ENCODE data around the gene MCOLN2. TPM values are rescaled to one million over a fixed set of nuclear protein-coding genes. Genes with fewer than 3 reads are reported as not detected.

The MCOLN2 gene
- total RNA-seq, 1 experiment from 2014 or later, result 22.5 TPM

DNA sequence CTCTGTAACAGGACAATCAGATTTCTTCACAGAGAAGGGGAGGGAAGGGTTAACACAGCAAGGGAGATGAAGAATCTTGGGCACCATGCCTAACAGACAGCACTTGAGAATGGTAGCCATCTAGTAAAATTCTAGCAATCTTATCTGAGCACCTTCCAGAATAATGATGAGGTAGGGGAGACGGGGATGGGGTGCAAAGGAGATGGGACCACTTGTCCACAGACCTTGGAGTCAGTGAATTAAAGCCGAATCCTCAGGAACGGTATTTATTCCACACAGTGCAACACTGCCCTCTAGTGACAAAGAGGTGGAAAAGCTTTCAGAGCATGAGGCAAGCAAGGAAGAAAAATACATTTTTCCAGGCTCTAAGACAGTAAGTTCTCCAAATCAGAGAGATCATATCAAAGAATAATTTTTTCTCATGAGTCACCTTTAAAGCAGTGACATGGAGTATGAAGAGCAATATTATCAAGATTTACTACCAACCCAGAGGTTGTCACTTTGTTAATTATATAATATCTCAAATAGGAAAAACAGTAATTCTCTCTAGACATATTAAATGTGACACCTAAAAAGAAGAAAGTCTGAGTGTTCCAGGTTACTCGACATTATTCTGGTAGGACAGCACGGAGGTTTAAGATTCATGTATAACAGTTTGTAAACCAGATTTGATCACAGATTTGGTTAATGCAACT is 60.6 kb downstream of the MCOLN2 start:
- CTCF ChIA-PET, result interaction anchor here (0.6 to 2.1 kb wide), 4 partner anchors 9 to 262 kb away, joined by 3 to 9 read pairs (median 7); no protein-coding TSS in a partner anchor
- Histone ChIP-seq H3K4me3 (ENCODE audit: low read depth in 2 of 2, low read length in 2 of 2) (no peak overlapping the region), H3K36me3 (ENCODE audit: control insufficient read depth, insufficient read depth, low read length) (no peaks in the 10 kb centered on the region), H3K27ac (ENCODE audit: low read length) (no peak overlapping the region), H3K9me3 (ENCODE audit: control insufficient read depth, insufficient read depth, low read depth, low read length) (no peaks in the 10 kb centered on the region), H3K27me3 (ENCODE audit: control insufficient read depth, insufficient read depth, low read length) (no peaks in the 10 kb centered on the region), H3K4me1 (ENCODE audit: control insufficient read depth, insufficient read depth, low read length) (no peaks in the 10 kb centered on the region)
- DNase-seq (ENCODE audit: low read depth, low spot score) (peak; percentile 64), ATAC-seq (peak; percentile 80)
- POLR2A ChIA-PET, result no interaction called here
- TF ChIP-seq, protein P1, sequence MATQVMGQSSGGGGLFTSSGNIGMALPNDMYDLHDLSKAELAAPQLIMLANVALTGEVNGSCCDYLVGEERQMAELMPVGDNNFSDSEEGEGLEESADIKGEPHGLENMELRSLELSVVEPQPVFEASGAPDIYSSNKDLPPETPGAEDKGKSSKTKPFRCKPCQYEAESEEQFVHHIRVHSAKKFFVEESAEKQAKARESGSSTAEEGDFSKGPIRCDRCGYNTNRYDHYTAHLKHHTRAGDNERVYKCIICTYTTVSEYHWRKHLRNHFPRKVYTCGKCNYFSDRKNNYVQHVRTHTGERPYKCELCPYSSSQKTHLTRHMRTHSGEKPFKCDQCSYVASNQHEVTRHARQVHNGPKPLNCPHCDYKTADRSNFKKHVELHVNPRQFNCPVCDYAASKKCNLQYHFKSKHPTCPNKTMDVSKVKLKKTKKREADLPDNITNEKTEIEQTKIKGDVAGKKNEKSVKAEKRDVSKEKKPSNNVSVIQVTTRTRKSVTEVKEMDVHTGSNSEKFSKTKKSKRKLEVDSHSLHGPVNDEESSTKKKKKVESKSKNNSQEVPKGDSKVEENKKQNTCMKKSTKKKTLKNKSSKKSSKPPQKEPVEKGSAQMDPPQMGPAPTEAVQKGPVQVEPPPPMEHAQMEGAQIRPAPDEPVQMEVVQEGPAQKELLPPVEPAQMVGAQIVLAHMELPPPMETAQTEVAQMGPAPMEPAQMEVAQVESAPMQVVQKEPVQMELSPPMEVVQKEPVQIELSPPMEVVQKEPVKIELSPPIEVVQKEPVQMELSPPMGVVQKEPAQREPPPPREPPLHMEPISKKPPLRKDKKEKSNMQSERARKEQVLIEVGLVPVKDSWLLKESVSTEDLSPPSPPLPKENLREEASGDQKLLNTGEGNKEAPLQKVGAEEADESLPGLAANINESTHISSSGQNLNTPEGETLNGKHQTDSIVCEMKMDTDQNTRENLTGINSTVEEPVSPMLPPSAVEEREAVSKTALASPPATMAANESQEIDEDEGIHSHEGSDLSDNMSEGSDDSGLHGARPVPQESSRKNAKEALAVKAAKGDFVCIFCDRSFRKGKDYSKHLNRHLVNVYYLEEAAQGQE (IDR thresholded peaks at IDR 0.05; ENCODE audit: insufficient read depth in 1 of 2, low read depth in 2 of 2, low read length in 1 of 2), result no peak
- TF ChIP-seq, protein P2, sequence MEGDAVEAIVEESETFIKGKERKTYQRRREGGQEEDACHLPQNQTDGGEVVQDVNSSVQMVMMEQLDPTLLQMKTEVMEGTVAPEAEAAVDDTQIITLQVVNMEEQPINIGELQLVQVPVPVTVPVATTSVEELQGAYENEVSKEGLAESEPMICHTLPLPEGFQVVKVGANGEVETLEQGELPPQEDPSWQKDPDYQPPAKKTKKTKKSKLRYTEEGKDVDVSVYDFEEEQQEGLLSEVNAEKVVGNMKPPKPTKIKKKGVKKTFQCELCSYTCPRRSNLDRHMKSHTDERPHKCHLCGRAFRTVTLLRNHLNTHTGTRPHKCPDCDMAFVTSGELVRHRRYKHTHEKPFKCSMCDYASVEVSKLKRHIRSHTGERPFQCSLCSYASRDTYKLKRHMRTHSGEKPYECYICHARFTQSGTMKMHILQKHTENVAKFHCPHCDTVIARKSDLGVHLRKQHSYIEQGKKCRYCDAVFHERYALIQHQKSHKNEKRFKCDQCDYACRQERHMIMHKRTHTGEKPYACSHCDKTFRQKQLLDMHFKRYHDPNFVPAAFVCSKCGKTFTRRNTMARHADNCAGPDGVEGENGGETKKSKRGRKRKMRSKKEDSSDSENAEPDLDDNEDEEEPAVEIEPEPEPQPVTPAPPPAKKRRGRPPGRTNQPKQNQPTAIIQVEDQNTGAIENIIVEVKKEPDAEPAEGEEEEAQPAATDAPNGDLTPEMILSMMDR (IDR thresholded peaks at IDR 0.05), result peak; percentile 99
- BruUV-seq (replicated peaks), result no TSS peak
- intact Hi-C loops (cut with micrococcal nuclease; ENCODE audit: unreplicated experiment) (loop anchor here (1.0 to 10.0 kb wide), 4 partner anchors 61 to 311 kb away; no protein-coding TSS in a partner anchor), in situ Hi-C loops (cut with HindIII; ENCODE audit: low pct_unique_long_range_greater_than_20kb, low sequenced_read_pairs) (no loop called here)

DNA sequence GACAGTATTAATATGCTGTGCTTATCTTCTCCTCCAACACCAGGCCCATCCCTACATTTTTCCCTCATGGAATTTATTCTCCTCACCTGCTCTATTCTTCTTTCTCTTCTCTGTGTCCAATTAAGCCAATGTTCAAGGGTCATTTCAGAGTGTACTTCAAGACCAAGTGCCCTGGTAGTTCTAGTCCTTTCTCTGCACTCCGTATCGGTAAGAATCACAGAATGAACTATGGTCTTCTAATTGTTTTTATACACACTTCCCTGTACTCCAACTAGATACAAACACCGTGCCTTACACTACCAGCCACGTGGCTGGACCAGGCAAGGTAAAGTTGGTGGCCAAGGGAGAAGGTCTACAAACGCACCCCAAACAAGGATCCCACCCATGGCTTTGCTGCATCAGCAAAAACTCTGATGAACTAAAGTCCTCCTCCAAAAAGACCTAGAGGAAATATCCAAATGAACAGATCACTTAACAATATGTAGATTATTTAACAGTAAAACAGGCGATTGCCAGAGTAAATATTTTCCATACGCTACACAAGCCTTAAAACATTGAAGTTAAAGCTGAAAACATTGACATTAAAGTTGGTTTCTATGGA is 63.8 kb downstream of the MCOLN2 start:
- no peaks in the 10 kb centered on the region for H3K4me1 ChIP-seq (ENCODE audit: control insufficient read depth, insufficient read depth, low read length)
- no peaks in the 10 kb centered on the region for H3K27me3 ChIP-seq (ENCODE audit: control insufficient read depth, insufficient read depth, low read length)
- H3K36me3 ChIP-seq (ENCODE audit: control insufficient read depth, insufficient read depth, low read length), result no peaks in the 10 kb centered on the region
- in situ Hi-C loops (cut with HindIII; ENCODE audit: low pct_unique_long_range_greater_than_20kb, low sequenced_read_pairs), result no loop called here
- POLR2A ChIA-PET, result no interaction called here
- H3K27ac ChIP-seq (ENCODE audit: low read length), result no peak overlapping the region
- H3K4me3 ChIP-seq (ENCODE audit: low read depth in 2 of 2, low read length in 2 of 2), result no peak overlapping the region
- intact Hi-C loops (cut with micrococcal nuclease; ENCODE audit: unreplicated experiment), result loop anchor here (10.0 kb wide), 3 partner anchors 58 to 308 kb away; no protein-coding TSS in a partner anchor
- CTCF ChIA-PET, result no interaction called here
- ATAC-seq, result no peak
- TF ChIP-seq, protein P2 (IDR thresholded peaks at IDR 0.05), result no peak
- TF ChIP-seq TCF7L2 (IDR thresholded peaks at IDR 0.05; ENCODE audit: low read depth, low read length) (no peak), SIN3A (IDR thresholded peaks at IDR 0.05; ENCODE audit: borderline replicate concordance, insufficient read depth, low read depth, low read length) (no peak)
- TF ChIP-seq, protein P1 (IDR thresholded peaks at IDR 0.05; ENCODE audit: insufficient read depth in 1 of 2, low read depth in 2 of 2, low read length in 1 of 2), result no peak
- no peaks in the 10 kb centered on the region for H3K9me3 ChIP-seq (ENCODE audit: control insufficient read depth, insufficient read depth, low read depth, low read length)
- BruUV-seq (replicated peaks), result no TSS peak
- no peak for DNase-seq (ENCODE audit: low read depth, low spot score)
